ENCODE measurements around the gene CASP9. TPM values are rescaled to one million over a fixed set of nuclear protein-coding genes. Genes with fewer than 3 reads are reported as not detected.

Gene CASP9
- total and polyA plus RNA-seq, 2 of the 13 experiments (the other 11 are each of a cell fraction or from before 2014, with no cell fraction given): 8.5 to 11.5 TPM

DNA sequence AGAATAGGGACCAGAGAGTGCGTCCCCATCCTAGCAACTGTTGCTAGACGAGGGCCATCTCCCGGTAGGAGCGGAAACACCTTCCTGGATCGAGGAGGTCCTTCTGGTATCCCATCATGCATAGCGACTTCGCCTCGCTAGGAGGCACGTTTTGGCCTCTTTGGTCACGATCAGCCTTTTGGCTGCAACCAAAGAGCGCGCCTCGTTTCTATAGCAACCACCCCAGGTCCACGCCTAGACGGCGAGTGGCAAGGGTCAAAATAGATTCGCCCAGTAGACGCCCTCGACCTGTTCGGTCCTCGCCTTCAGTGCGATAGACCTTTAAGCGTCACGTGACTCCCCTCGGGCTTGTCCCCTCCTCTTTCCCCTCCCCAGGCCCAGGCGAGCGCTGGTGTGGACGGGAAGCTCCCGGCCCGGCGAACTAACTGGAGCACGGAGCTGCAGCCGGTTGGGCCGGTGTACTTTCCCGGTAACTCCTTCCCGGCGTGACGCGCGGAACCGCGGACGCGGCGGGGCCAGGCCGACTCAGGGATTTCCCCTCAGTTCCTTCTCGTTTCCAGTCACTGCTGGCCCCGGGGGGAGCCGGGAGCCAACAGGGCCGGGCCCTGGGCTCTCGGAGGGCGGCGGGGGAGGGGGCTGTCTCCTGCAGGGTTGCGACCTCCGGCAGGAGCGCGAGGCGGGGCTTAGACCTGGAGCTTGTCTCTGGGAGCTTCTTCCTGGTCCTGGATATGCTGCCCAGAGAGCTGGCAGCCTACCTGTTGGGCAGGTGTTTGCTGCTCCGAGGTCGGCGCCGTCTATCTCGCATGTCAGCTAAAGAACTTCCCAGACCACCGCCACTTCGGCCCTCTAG is 2.7 kb upstream of the CASP9 start, which contains the start of gene DNAJC16 (continued):
- TF ChIP-seq EHMT2 (IDR thresholded peaks at IDR 0.05; ENCODE audit: borderline replicate concordance, low read depth, low read length): no peak
- TF ChIP-seq SP2 (CRISPR knock-in tag; IDR thresholded peaks at IDR 0.05): no peak
- TF ChIP-seq HNF4A (CRISPR knock-in tag; IDR thresholded peaks at IDR 0.05): no peak
- peak; percentile 37; the same call in 1 of the 2 replicates for TF ChIP-seq ZNF775 (CRISPR knock-in tag; IDR thresholded peaks at IDR 0.05; ENCODE audit: borderline replicate concordance)
- no peak for TF ChIP-seq ZNF260 (CRISPR knock-in tag; IDR thresholded peaks at IDR 0.05; ENCODE audit: borderline replicate concordance, low read depth)
- TF ChIP-seq, protein P1, sequence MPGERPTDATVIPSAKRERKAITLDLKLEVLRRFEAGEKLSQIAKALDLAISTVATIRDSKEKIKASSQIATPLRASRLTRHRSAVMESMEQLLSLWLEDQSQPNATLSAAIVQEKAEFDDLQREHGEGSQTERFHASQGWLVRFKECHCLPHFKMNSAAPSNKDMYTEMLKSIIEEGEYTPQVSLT (CRISPR knock-in tag; IDR thresholded peaks at IDR 0.05; ENCODE audit: borderline replicate concordance, low read depth): no peak
- TF ChIP-seq AKAP8 (CRISPR knock-in tag; IDR thresholded peaks at IDR 0.05): no peak
- peak; percentile 83 for TF ChIP-seq PHF21A (CRISPR knock-in tag; IDR thresholded peaks at IDR 0.05)
- peak; percentile 39 for TF ChIP-seq PHF5A (CRISPR knock-in tag; IDR thresholded peaks at IDR 0.05; ENCODE audit: low read depth, unreplicated experiment)
- TF ChIP-seq ZNF207 (IDR thresholded peaks at IDR 0.05; ENCODE audit: borderline replicate concordance): peak; percentile 91; the same call in 1 of the 2 replicates
- no peak for TF ChIP-seq ZNF569 (CRISPR knock-in tag; IDR thresholded peaks at IDR 0.05; ENCODE audit: borderline replicate concordance)
- TF ChIP-seq, protein P2, sequence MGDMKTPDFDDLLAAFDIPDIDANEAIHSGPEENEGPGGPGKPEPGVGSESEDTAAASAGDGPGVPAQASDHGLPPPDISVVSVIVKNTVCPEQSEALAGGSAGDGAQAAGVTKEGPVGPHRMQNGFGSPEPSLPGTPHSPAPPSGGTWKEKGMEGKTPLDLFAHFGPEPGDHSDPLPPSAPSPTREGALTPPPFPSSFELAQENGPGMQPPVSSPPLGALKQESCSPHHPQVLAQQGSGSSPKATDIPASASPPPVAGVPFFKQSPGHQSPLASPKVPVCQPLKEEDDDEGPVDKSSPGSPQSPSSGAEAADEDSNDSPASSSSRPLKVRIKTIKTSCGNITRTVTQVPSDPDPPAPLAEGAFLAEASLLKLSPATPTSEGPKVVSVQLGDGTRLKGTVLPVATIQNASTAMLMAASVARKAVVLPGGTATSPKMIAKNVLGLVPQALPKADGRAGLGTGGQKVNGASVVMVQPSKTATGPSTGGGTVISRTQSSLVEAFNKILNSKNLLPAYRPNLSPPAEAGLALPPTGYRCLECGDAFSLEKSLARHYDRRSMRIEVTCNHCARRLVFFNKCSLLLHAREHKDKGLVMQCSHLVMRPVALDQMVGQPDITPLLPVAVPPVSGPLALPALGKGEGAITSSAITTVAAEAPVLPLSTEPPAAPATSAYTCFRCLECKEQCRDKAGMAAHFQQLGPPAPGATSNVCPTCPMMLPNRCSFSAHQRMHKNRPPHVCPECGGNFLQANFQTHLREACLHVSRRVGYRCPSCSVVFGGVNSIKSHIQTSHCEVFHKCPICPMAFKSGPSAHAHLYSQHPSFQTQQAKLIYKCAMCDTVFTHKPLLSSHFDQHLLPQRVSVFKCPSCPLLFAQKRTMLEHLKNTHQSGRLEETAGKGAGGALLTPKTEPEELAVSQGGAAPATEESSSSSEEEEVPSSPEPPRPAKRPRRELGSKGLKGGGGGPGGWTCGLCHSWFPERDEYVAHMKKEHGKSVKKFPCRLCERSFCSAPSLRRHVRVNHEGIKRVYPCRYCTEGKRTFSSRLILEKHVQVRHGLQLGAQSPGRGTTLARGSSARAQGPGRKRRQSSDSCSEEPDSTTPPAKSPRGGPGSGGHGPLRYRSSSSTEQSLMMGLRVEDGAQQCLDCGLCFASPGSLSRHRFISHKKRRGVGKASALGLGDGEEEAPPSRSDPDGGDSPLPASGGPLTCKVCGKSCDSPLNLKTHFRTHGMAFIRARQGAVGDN (CRISPR knock-in tag; IDR thresholded peaks at IDR 0.05): peak; percentile 89
- peak; percentile 90 for TF ChIP-seq ZMAT3 (CRISPR knock-in tag; conservative IDR thresholded peaks at IDR 0.05)
- TF ChIP-seq TBX2 (CRISPR knock-in tag; IDR thresholded peaks at IDR 0.05; ENCODE audit: borderline replicate concordance): peak; percentile 93
- TF ChIP-seq, protein P3, sequence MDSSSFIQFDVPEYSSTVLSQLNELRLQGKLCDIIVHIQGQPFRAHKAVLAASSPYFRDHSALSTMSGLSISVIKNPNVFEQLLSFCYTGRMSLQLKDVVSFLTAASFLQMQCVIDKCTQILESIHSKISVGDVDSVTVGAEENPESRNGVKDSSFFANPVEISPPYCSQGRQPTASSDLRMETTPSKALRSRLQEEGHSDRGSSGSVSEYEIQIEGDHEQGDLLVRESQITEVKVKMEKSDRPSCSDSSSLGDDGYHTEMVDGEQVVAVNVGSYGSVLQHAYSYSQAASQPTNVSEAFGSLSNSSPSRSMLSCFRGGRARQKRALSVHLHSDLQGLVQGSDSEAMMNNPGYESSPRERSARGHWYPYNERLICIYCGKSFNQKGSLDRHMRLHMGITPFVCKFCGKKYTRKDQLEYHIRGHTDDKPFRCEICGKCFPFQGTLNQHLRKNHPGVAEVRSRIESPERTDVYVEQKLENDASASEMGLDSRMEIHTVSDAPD (CRISPR knock-in tag; IDR thresholded peaks at IDR 0.05): peak; percentile 87; the same call in 1 of the 2 replicates
- peak; percentile 68; the same call in 1 of the 2 replicates for TF ChIP-seq RXRB (CRISPR knock-in tag; IDR thresholded peaks at IDR 0.05; ENCODE audit: borderline replicate concordance)
- peak; percentile 55 for TF ChIP-seq TBX3 (IDR thresholded peaks at IDR 0.05; ENCODE audit: borderline replicate concordance)
- TF ChIP-seq EEA1 (CRISPR knock-in tag; IDR thresholded peaks at IDR 0.05; ENCODE audit: borderline replicate concordance): no peak
- TF ChIP-seq ZNF552 (CRISPR knock-in tag; IDR thresholded peaks at IDR 0.05; ENCODE audit: borderline replicate concordance): 0 out of 2 replicates have a peak, but pooled peaks have one; percentile 62
- TF ChIP-seq CBX1 (IDR thresholded peaks at IDR 0.05; ENCODE audit: low read depth): peak; percentile 88
- TF ChIP-seq HIVEP1 (CRISPR knock-in tag; IDR thresholded peaks at IDR 0.05): peak; percentile 85
- TF ChIP-seq ATM (IDR thresholded peaks at IDR 0.05; ENCODE audit: borderline replicate concordance): no peak
- TF ChIP-seq CREB1 (IDR thresholded peaks at IDR 0.05): peak; percentile 81
- TF ChIP-seq CREB1 (CRISPR knock-in tag; IDR thresholded peaks at IDR 0.05): peak; percentile 84
- TF ChIP-seq ZZZ3 (CRISPR knock-in tag; IDR thresholded peaks at IDR 0.05; ENCODE audit: borderline replicate concordance): peak; percentile 45; the same call in 1 of the 2 replicates

Data from HepG2 (cell line).